HG03378 (cell line): ENCODE measurements around the gene THADA.
"Not testable (repeated sequence)": the region's sequence is repeated elsewhere in the genome, so short reads cannot be mapped to it uniquely, and the experiment has no call there.

Experiments used
- ATAC-seq: cut with Tn5 transposase; IDR thresholded peaks from one replicate; pipeline ENCODE4 v1.9.1; 2021; ENCODE audit warnings: mild to moderate bottlenecking, moderate library complexity; ENCODE audit not compliant: unreplicated experiment

The THADA gene

DNA sequence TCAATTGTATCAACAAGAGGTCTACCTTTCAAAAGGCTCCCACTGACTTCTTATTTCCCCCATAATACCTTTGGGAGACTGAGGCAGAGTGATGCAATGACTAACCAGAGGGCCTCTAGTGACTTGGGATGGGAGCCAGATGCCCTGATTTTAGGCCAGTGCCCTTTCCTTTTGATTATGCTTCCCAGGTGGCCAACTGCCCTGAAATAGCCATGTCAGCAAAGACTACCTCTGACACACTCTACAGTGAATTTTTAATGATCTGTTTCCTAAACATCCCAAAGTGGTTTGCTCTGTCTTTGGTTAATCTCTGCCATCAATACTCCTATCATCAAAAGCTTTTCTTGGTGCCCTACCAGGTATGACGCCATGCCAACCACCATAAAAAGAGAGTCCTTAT is 303.5 kb downstream of the THADA start:
- ATAC-seq: no peak

DNA sequence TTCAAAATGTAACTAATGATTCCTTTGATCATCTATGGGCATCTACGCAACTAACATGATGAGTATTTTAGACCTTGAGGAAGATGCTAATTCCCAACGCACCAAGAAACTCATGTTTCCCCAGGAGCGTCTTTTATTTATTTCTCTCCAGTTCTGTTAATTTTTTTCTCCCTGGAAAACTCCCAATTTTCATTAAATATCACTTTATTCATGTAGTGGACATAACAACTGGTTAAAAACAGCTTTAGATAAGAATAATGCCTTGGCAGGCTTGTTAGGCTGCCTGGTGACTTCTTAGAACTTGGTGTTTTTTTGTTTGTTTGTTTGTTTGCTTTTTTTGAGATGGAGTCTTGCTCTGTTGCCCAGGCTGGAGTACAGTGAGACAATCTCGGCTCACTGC is 306.5 kb downstream of the THADA start:
- ATAC-seq: no peak

DNA sequence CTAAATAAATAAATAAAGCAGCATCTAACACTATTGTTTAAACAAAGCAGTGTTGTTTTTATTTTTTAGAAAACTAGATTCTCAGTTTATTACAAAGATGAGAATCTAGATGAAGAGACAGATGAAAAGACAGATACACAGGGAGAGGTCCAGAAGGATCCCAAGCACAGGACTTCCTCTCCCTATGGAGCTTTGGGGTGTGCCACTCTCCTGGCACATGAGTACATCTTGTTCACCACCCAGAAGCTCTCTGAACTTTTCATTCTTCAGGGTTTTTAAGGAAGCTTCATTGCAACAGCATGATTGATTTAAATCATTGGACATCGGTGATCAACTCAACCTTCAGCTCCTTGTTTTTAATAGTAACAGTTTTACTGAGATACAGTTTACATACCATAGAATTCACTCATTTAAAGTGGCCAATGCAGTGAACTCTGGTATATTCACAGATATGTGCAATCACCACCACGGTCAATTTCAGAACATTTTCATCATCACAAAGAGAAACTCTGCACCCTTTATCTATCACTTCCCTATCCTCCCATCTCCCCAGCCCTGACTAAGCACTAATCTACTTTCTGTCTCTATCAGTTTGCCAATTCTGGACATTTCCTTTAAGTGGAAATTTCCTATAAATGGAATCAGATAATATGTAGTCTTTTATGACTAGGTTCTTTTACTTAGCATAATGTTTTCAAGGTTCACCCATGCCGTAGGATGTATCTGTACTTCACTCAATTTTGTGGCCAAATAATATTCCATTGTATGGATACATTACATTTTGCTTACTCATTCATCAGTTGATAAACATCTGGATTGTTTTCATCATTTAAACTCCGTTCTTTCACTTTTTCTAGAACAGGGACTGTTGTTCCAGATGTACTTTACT is 307.2 kb downstream of the THADA start:
- ATAC-seq: no peak

DNA sequence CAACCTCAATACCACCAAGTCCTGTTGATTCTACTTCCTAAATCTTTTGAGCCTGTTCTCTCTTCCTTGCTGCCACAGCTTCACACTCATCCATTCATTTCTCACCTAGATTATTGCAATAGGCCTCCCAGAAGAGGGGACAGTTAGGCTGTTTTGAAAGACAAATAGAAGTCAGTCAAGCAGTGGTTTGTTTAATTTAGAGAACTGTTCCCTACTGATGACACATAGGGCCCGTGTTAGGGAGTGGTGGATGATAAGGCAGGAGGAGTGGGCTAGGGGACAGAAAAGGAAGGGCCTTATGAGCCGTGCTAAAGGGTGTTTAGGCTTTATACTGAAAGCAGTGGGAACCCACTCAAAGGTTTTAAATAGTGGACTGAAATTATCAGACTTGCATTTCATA is 309.9 kb downstream of the THADA start:
- no peak for ATAC-seq

DNA sequence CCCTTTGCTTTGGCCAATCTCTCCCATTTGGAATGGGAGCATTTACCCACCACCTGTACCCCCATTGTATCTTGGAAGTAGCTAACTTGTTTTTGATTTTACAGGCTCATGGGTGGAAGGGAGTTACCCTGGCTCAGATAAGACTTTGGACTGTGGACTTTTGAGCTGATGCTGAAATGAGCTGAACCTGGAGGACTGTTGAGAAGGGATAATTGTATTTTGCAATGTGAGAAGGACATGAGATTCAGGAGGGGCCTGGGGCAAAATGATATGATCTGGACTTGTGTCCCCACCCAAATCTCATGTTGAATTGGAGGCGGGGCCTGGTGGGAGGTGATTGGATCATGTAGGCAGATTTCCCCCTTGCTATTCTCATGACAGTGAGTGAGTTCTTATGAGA is 310.9 kb downstream of the THADA start:
- no peak for ATAC-seq

DNA sequence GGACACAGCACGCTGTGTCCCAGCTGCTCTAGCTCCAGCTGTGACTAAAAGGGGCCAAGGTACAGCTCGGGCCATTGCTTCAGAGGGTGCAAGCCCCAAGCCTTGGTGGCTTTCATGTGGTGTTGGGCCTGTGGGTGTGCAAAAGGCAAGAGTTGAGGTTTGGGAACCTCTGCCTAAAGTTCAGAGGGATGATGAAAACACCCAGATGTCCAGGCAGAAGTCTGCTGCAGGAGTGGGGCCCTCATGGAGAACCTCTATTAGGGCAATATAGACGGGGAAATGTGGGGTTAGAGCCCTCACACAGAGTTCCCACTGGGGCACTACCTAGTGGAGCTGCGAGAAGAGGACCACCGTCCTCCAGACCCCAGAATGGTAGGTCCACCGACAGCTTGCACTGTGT is 311.5 kb downstream of the THADA start:
- ATAC-seq: not testable (repeated sequence)

DNA sequence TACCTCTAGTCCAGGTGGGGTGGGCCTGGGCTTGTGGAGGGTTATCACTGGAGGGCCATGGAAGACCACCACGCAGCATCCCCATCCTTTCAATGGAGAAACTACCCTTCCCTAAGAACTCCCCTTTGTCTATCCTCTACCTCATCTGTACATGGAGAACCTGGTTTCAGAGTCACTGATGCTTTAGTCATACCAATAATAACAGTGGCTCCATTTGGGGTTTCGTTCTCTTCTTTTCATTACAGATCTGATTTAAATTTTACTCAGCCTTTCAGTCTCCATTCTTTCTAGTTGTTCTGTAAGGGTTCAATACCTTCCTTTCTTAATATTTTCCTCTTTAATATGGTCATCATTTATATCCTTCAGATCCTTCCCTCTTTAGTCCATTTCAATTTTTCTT is 314.8 kb downstream of the THADA start:
- ATAC-seq: no peak

DNA sequence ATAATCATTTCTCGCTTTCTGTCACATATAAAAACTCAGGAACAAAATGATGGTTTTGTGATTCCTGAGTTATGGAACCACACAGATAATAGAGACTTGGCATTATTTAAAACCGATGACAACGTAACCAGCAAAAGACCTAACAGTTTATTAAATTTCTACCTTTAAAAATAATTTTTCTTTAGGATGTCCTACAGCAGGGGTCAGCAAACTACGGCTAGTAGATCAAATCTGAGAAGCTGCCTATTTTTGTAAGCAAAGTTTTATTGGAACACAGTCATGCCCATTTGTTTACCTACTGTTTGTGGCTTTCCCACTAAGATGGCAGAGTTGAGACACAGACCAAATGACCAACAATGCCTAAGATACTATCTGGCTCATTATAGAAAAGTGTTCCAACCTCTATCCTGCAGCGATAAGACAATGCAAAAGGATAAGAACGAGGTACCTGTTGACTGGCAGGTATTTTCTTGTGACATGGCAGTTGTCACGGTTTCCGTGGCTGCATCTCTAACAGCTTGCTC is 316.5 kb downstream of the THADA start:
- ATAC-seq: no peak

DNA sequence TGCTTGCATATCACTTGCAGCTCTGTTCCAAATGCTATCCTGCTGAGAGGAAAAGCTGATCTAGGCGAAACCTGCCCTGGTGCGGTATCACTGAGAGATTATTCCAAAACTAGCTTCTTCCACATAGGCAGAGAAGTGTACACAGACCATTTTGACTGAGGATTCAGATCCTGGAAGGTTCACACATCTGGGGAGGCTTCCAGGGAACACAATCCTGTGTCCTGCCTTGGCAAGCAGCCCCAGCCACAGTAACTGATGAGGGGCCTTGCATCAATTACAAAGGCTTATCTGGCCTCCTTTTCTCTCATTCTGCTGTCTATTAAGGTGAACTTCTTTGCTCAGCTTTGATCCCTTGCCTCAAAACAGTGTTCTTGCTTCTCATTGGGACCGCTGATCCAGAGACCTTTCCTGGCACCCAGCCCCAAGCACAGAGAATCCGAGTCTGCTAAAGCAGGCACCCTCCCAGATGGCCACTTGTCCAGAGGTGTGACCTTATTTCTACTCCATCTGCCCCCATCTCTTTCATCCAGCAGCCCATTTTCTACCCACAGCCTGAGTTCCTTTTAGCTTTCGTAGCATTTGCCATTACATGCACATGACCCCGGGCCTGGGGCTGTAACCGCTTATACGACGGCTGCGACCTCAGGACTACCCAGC is 317.1 kb downstream of the THADA start:
- no peak for ATAC-seq

DNA sequence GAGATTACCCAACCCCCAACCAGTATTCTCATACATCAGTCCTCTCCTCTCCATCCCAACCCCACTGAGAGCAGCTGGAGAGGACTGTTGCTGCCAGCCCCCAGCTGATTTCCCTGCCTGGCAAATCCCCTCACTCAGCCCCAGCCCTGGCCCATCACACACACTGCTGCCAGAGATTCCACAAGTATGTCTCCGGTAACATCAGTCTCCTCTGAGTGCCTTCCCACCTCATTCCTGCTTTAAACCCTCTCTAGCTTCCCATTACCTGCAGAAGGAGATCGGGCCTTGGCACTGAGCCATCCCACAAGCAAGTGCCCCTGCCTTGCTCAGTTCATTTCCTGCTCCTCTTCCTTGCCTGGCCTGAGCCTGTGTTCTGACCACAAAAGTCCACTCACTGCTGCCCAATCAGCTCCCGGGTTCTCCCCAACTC is 318.9 kb downstream of the THADA start:
- ATAC-seq: no peak

DNA sequence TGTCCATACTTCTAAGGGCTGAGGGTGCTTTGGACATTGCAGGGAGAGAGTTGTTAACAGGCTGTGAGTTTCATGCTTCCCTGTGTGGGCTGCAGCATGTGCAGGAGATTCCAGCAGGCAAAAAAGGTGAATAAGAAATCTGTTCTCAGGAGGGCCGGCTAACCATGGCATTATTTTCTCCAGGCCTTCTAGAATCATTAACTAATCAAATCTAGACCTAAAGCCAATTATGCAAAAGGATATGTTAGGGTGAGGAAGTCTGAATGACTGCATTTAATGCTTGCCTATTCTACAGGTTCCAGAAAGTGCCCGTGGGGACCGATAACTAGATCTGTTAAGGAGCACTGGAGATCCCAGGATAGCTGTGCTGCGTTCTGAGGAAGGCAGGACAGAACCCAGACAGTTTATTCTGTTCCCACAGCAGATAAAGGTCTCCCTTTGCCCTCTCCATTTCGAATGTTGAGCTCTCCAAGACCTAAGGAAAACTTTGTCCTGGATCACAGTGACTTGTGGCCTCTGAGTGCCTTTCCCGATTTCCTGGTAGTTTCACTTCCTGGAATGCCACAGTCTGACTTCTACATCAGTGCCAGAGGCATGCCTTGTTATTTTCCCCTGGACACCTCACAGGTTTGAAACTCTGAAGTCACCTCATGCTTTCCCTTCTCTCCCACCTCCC is 319.4 kb downstream of the THADA start:
- no peak for ATAC-seq

DNA sequence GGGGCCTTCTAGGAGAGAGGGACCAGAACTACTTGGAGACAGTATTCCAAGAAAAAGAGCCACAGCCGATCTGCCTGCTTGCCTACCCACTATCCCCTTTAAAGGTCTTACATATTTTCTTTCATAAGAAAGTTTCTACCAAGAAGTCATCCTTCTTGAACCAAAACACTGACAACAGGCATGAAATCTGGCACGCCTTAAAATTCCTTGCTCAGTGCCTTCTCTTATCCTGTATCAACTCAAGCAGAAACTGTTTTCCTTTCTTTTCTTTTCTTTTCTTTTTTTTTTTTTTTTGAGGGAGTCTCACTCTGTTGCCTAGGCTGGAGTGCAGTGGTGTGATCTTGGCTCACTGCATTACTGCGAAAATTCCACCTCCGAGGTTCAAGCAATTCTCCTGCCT is 321.1 kb downstream of the THADA start:
- ATAC-seq: no peak

DNA sequence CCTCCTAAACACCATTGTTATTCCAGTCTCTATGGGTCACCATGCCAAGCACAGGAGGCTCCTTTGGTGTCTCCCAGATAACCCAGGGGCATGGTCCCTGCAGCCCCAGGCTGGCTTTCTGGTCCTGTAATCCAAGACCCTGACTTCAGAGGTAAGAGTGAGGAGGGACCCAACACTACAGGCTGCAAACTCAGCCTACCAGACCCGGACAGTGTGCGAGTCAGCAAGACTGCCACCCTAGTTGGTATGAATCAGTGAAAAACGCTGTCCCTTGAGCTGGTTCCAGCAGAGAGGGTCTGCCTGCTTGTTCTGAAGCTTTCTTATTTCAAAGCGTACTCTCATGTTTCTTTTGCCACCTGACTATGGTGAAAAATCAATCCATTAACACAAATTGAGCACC is 321.8 kb downstream of the THADA start:
- ATAC-seq: no peak

DNA sequence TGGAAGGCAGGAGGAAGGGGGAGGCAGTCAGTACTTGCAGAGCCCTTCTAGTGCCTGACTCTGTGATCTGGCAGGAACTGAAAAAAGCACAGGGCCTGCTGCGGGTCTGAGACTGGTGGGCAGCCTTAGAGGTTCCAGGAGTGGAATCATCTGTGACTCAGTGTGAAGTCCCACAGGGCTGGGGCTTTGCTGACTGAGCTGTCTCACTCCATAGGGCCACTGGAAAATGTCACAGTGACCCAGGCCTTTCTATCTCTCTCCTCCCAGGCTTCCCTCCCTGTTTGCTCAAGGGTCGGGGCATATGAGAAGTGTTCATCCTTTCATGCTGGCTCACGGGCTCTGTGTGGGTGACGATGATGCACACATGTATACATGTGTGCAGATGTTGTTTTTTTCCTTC is 322.3 kb downstream of the THADA start:
- ATAC-seq: peak; percentile 67

DNA sequence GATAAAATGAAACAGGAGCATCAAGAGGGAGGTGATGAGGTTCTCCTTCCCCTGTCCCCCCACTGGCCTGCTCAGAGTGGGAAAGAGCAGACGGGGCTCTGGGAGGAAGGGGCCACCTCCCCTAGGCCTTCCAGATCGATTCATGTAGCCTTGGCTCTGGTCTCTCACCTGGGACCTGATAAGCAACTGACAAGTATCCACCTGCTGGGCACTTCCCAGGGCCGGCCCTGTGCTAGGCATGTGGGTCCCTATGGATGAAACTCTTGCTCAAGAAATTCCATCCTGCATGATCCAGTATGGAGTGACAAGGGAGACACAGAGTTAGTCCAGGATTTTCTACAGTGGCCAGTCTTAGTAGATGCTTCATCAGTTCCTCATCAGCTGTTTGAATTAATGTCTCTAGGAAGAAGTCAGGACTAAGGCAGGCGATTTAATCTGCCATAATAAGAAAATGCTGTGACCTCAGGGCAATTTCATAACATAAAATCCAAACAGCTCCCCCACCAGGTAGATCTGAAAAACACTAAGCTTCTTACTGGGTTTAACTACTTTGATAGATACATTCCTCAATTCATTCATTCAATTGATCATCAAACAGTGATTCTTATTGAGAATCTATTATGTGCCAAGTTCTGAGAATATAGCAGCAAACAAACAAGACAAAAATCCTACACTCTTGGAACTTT is 324.8 kb downstream of the THADA start:
- no peak for ATAC-seq

DNA sequence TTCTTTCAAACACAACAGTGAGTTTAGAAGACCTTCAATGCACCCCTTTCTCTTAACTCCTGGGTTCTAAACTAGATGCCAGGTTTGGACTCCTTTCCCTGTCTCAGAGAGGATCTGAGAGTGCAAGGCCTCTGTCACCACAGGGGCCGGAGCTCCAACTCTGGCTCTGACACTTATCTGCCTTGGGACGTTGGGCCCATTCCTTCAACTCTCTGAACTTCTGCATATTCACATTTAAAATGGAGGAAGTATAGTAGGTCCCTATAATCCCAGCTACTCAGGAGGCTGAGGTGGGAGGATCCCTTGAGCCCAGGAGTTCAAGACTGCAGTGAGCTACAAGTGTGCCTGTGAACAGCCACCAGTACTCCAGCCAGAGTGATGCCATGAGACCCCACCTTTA is 325.4 kb downstream of the THADA start:
- no peak for ATAC-seq

DNA sequence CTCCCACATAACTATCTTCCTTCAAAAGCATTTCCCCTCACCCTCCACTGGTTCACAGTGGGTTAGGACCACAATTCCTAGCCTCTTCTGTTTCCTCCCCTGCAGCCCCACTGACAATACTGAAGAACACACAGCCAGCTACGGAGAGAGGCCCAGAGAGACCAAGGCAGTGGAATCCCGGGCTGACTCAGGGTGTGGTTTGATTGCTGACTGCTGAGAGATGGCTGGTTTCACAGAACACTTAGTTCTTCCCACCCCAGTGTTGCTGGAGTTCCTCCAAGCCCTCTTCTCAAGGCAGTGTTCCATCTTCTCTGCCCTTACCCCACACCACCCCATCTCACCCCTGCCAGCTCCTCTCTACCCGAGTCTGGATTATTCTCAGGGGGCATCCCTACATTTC is 326.1 kb downstream of the THADA start:
- no peak for ATAC-seq

DNA sequence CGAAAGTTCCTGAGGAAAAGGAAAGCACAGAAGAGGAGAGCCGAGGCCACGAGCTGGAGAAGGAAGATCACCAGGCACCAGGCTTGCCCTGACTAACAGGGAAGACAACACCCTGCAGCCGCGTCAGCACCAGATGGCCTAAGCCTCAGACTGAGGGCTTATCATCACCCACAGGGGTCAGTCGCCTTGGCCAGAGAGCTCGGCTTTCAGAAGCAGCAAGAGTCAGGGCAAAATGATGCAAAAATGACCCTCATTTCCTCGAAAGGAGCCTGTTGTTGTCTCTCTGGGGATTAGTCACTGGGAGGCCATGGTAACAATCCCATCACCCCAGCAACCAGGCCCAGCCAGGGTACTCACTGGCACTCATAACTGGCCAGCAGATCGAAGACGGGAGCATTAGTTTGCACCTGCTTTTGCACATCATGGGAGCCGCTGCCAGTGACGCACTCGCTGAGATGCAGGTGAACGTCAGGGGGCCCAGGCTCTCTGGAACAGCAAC is 326.7 kb downstream of the THADA start:
- no peak for ATAC-seq

DNA sequence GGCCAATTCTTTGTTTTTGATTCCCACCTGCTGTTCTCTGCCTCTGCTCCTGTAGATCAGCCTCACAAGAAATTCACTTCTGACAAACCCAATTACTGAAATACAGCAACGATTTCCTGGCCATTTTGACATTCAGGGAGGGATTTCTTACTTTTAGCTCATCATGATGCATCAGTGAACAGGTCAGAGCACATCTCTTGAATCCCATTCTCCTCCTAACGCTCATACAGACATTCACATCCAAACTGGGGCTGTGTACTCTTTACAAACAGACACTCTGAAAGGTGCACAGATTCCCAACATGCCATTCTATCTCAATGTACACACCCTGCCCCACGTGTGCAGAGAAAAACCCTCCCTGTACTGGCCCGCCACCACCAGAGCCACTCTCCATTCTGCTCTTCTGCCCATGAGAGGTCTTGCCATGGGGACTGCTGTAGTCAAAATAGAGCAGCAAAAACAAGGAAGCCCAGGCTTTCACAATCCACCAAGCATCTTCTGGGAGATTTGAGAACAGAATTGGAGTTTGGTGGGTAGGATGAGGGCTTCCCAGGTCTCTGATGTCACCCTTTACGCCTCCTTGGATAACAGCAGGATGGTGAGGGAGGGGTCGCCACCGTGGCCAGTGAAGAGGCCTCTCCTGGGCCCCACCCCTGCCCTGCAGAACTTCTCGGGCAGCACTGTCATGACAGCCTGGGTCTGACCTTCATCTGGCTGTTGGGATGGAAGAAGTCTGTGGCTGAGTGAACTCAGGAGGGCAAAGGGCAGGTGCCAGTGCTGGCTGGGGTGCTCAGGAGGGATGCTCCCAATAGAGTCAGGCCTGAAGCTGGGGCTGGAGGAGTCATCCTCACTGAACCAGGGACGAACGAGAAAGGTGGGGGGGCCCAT is 327.5 kb downstream of the THADA start:
- no peak for ATAC-seq

DNA sequence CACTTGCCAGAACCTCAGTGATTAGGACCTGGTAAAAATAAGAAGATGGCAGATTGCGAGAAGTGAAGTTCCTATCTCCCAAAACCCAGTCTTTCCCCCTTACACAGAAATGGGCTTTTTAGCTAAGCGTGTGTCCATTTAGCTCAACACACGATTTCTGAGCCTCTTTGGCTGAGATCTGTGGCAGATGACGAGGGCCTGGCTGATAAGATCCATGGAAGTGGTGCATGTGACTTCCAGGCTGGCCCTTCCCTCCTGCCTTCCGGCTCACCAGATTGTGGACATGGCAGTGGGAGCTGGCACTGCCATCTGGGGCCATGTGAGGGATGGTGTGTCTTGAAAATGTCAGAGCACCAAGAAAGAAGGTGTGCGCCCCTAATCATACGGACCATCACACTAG is 328.5 kb downstream of the THADA start:
- ATAC-seq: no peak
